Osteoblast (primary cell): ENCODE data around the gene BHLHE23. TPM values are rescaled to one million over a fixed set of nuclear protein-coding genes. Genes with fewer than 3 reads are reported as not detected.

Experiments used
- DNase-seq: peaks from one replicate; pipeline ENCODE4 v3.0.0; 2011; ENCODE audit warnings: low spot score, mixed read lengths; ENCODE audit not compliant: insufficient read length; ENCODE audit errors: missing footprints
- H2AFZ ChIP-seq: 2 replicates; pipeline ENCODE4 v1.6.0; 2011; ENCODE audit warnings: mild to moderate bottlenecking, low read length
- H3K27ac ChIP-seq: 2 replicates; pipeline ENCODE4 v1.5.1; 2011; ENCODE audit warnings: mild to moderate bottlenecking, low read depth, low read length, moderate library complexity
- H3K27me3 ChIP-seq: 2 replicates; pipeline ENCODE4 v1.6.0; 2012; ENCODE audit warnings: mild to moderate bottlenecking, control low read depth, inconsistent platforms, low read length, moderate library complexity; ENCODE audit not compliant: insufficient read depth
- H3K36me3 ChIP-seq: 2 replicates; pipeline ENCODE4 v1.5.1; 2011; ENCODE audit warnings: mild to moderate bottlenecking, low read length, control low read depth, moderate library complexity; ENCODE audit not compliant: insufficient read depth
- H3K4me1 ChIP-seq: 2 replicates; pipeline ENCODE4 v1.5.1; 2011; ENCODE audit warnings: mild to moderate bottlenecking, low read length, control low read depth, moderate library complexity; ENCODE audit not compliant: insufficient read depth
- H3K4me2 ChIP-seq: 2 replicates; pipeline ENCODE4 v1.6.0; 2011; ENCODE audit warnings: mild to moderate bottlenecking, low read length; ENCODE audit not compliant: insufficient read depth
- H3K4me3 ChIP-seq: fragments of 200-600 bp; sonication (generic); 3 replicates; pipeline ENCODE4 v1.5.1; 2012; ENCODE audit warnings: mild to moderate bottlenecking, low read length, inconsistent platforms; ENCODE audit not compliant: insufficient read depth
- H3K79me2 ChIP-seq: 2 replicates; pipeline ENCODE4 v1.6.0; 2012; ENCODE audit warnings: mild to moderate bottlenecking, low read length, control low read depth, inconsistent platforms; ENCODE audit not compliant: insufficient read depth
- H3K9me3 ChIP-seq: 2 replicates; pipeline ENCODE4 v1.5.1; 2011; ENCODE audit warnings: low read depth, low read length, control low read depth
- H4K20me1 ChIP-seq: 2 replicates; pipeline ENCODE4 v1.6.0; 2012; ENCODE audit warnings: mild to moderate bottlenecking, low read length, control low read depth; ENCODE audit not compliant: insufficient read depth
- CTCF ChIP-seq: IDR thresholded peaks from 2 replicates; pipeline ENCODE4 v1.5.1; 2011; ENCODE audit warnings: mild to moderate bottlenecking, low read depth, low read length, moderate library complexity; ENCODE audit errors: extremely low read depth
- total RNA-seq: library from RNA; depleted of rRNA; stranded (reverse); fragments of >200 nt; gene quantifications from 2 replicates; pipeline ENCODE4 v1.2.3, GENCODE V29; 2012

BHLHE23 gene
- total RNA-seq, 1 donor = not detected

GRCh38 chr20:63048516-63049190 is 41.9 kb upstream of the BHLHE23 start:
- no peak for TF ChIP-seq CTCF
- H3K4me3 ChIP-seq = no peak overlapping the region
- peaks cover 27% of the 10 kb centered on the region for H3K27me3 ChIP-seq
- no peaks in the 10 kb centered on the region for H3K4me1 ChIP-seq
- H3K79me2 ChIP-seq = no peaks in the 10 kb centered on the region
- H3K27ac ChIP-seq = no peak overlapping the region
- no peaks in the 10 kb centered on the region for H3K9me3 ChIP-seq
- H3K36me3 ChIP-seq = no peaks in the 10 kb centered on the region
- no peak for DNase-seq
- H4K20me1 ChIP-seq = no peaks in the 10 kb centered on the region
- H2AFZ ChIP-seq = no peak overlapping the region
- no peak overlapping the region for H3K4me2 ChIP-seq

GRCh38 chr20:63047946-63048345 is 41.2 kb upstream of the BHLHE23 start:
- peaks cover 27% of the 10 kb centered on the region for H3K27me3 ChIP-seq
- H2AFZ ChIP-seq = no peak overlapping the region
- H3K4me1 ChIP-seq = no peaks in the 10 kb centered on the region
- no peak overlapping the region for H3K4me2 ChIP-seq
- H3K27ac ChIP-seq = no peak overlapping the region
- H3K4me3 ChIP-seq = no peak overlapping the region
- no peaks in the 10 kb centered on the region for H3K79me2 ChIP-seq
- no peak for DNase-seq
- H4K20me1 ChIP-seq = no peaks in the 10 kb centered on the region
- no peaks in the 10 kb centered on the region for H3K9me3 ChIP-seq
- no peak for TF ChIP-seq CTCF
- H3K36me3 ChIP-seq = no peaks in the 10 kb centered on the region

- no peaks in the 10 kb centered on the region for H3K79me2 ChIP-seq
- no peak for DNase-seq
- peaks cover 21% of the 10 kb centered on the region for H3K27me3 ChIP-seq
- H4K20me1 ChIP-seq = no peaks in the 10 kb centered on the region
- no peak overlapping the region for H3K27ac ChIP-seq
- no peak overlapping the region for H3K4me2 ChIP-seq
- no peak for TF ChIP-seq CTCF
- H3K36me3 ChIP-seq = no peaks in the 10 kb centered on the region
- no peaks in the 10 kb centered on the region for H3K4me1 ChIP-seq
- H2AFZ ChIP-seq = no peak overlapping the region
- H3K9me3 ChIP-seq = no peaks in the 10 kb centered on the region
- H3K4me3 ChIP-seq = no peak overlapping the region
Measured at GRCh38 chr20:63047267-63047666, 40.5 kb upstream of the BHLHE23 start.

GRCh38 chr20:63046841-63047240 is 40.1 kb upstream of the BHLHE23 start:
- Histone ChIP-seq H4K20me1 (no peaks in the 10 kb centered on the region), H3K9me3 (no peaks in the 10 kb centered on the region), H3K27ac (no peak overlapping the region), H3K4me1 (no peaks in the 10 kb centered on the region), H3K36me3 (no peaks in the 10 kb centered on the region), H3K27me3 (peaks cover 17% of the 10 kb centered on the region), H3K4me3 (no peak overlapping the region), H3K79me2 (no peaks in the 10 kb centered on the region), H3K4me2 (no peak overlapping the region), H2AFZ (no peak overlapping the region)
- TF ChIP-seq CTCF = no peak
- no peak for DNase-seq
